Retinal pigment epithelial cell (primary cell): Measurements from ENCODE around the gene ABHD17C.

Experiments
- DNase-seq: peaks from one replicate; pipeline ENCODE4 v3.0.0-alpha.2; 2010; ENCODE audit warnings: low read depth
- H3K4me3 ChIP-seq: 2 replicates; pipeline ENCODE4 v1.5.1; 2011; ENCODE audit warnings: mild to moderate bottlenecking, low read length, control low read depth, moderate library complexity
- TF ChIP-seq, protein P1 (sequence below): conservative IDR thresholded peaks from 2 replicates; pipeline ENCODE4 v1.5.1; 2011; ENCODE audit warnings: low read depth, low read length, control low read depth, inconsistent platforms

ABHD17C gene

DNA sequence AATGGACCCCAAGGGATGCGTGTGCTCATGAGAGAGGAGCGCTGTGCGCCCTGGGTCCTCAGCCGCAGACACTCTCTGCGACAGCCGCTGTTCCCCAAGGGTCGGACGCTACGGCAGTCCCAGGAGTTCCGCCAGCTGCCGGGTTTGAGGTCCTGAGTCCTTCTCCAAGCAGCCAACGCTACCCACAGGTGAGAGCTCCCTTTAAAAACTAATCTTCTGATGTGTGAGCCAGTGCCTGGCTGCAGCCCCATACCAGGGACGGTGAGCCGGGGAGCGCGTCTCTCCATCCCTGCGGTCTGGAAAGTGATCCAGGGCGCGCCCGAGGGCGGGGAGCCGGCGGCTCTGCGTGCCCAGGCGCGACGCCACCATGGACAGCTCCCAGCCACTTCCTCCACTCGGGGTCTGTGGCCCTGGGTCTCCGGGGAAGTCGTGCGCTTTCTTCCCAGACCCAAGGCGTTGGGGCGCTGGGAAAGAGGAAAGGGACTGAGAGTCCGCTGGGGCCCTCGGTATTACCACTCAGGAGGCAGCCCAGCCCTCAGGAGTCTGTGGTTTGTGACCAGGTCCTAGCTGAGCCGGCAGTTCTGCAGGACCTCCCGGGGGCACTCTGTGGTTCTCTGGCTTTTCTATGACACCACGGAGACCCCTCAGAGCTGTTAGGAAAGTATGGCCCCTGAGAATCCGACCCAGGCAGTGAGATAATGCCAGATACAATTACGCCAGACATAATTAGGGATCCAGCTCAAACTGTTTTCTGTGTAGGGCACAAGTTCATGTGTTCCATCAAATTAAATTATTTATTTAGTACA is 85.5 kb downstream of the ABHD17C start:
- DNase-seq, result no peak
- TF ChIP-seq, protein P1, sequence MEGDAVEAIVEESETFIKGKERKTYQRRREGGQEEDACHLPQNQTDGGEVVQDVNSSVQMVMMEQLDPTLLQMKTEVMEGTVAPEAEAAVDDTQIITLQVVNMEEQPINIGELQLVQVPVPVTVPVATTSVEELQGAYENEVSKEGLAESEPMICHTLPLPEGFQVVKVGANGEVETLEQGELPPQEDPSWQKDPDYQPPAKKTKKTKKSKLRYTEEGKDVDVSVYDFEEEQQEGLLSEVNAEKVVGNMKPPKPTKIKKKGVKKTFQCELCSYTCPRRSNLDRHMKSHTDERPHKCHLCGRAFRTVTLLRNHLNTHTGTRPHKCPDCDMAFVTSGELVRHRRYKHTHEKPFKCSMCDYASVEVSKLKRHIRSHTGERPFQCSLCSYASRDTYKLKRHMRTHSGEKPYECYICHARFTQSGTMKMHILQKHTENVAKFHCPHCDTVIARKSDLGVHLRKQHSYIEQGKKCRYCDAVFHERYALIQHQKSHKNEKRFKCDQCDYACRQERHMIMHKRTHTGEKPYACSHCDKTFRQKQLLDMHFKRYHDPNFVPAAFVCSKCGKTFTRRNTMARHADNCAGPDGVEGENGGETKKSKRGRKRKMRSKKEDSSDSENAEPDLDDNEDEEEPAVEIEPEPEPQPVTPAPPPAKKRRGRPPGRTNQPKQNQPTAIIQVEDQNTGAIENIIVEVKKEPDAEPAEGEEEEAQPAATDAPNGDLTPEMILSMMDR, result no peak
- peak overlapping the region; percentile 23 for H3K4me3 ChIP-seq

DNA sequence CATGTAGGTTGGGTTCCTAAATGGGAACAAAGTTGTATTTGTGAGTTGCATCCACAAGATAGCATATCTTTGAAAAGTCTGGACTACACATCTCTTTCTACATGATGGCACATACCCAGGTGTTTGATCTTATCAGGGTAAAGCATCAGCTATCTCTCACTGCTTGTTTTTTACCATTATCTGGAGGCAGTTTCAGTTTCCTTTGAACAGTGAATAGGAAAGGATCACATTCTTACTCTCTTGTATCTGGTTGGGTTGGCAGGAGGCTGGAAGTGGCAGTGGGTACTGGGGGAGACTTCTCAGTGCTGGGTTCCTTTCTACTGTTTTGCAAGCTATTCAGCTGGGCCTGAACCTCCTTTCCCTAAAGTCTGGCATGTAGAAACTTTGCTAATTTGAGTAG is 88.2 kb downstream of the ABHD17C start:
- no peak overlapping the region for H3K4me3 ChIP-seq
- TF ChIP-seq, protein P1, result no peak
- DNase-seq, result no peak

DNA sequence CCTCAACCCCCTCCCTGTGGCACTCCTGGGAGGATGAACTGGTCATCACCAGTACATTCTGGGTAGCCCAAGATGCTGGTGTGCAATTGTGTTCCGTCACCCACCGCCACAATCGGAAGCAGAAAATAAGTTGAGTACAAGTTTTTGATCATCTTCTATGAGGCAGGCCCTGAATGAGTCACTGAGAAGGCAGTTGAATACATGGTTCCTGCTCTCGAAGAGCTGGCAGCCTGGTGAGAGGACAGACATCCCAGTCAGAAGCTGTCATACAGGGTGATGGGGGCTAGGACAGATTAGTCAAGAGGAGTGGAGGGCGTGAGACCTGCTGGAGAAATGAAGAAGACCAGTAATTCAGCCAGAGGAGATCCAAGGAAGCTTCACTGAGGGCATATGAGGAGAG is 90.2 kb downstream of the ABHD17C start:
- TF ChIP-seq, protein P1, result no peak
- H3K4me3 ChIP-seq, result no peak overlapping the region
- no peak for DNase-seq

DNA sequence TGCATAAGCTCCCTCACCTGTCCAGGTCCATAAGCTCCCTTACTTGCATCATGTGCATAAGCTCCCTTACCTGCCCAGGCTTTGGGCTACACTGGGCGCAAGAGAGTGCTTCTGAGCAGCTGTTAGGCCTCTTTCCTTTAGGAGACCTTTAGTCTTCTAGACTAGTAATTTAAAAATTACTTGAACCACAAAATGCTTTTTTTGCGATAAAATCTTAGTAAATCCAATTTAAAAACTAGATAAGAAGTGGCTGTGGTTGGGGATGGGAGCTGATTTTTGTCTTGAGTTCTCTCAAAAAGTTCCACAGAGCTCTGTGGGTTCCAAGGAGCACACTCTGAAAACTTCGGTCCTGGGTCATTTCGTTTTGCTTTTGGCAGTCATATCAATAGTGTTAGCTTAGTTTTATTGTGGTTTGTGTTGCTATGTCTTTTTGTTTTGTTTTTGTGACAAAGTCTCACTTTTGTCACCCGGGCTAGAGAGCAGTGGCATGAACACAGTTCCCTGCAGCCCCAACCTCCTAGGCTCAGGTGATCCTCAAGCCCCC is 90.8 kb downstream of the ABHD17C start:
- no peak overlapping the region for H3K4me3 ChIP-seq
- TF ChIP-seq, protein P1, result no peak

DNA sequence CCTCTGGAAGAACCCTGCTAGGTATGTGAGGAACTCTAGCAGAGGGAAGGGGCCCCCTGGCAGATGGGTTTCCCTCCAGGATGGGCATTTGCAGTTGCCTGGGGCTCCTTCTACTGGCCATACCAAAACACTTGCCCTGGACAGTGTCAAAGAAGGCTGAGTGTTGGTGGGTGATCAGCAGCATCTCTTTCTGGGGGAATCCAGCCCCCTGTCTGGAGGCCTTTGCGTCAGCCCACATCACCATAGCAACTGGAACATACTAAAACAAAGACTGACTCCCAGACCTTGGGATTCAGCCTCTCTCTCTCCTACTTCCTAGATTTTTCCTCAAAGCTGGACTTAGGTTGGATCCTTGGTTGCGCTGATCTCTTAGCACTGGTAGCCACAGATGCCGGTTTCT is 92.2 kb downstream of the ABHD17C start:
- DNase-seq, result no peak
- H3K4me3 ChIP-seq, result no peak overlapping the region
- TF ChIP-seq, protein P1, result peak; percentile 9

More for the DNA sequence above, 90.8 kb downstream of the ABHD17C start:
- DNase-seq, result no peak

DNA sequence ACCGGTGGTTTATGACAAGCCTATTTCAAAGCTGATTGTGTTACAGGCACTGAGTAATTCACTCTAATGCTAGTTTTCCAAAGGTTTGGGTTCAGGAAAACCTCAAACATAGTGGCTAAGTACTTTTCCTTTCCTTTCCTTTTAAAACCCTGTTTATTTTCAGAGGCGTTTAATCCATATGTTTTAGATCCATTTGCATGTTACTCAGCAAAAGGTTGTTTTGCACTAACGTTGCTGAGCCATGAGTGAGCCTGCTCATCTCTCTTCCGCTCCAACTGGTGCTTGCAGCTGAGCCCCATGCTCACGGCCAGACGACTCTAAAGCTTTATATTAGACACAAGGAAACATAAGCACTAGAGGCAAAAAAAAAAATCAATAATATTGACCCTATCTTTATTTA is 93.4 kb downstream of the ABHD17C start:
- H3K4me3 ChIP-seq, result no peak overlapping the region
- TF ChIP-seq, protein P1, result no peak
- no peak for DNase-seq

DNA sequence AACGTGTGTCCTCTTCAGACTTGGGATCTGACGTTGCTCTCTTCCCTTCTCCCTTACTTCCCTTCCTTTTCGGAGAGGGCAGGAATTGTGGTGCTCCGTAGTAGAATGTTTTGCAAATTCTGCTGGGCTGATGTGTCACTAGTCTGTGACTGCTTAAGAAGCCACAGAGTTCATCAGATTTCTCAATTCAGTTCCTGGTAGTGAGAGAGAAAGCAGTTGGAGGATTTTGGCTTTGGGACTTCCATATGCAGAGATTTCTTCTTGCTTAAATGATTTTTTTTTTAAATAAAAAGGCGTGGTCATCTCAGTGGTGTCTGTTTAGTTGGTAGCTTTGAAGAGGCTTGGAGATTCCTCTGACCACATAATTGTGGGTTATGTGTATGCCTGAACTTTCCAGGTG is 94.2 kb downstream of the ABHD17C start:
- no peak for DNase-seq
- TF ChIP-seq, protein P1, result no peak
- H3K4me3 ChIP-seq, result no peak overlapping the region
